OCI-LY1 (cell line): ENCODE measurements around the gene TOM1.

Experiments
- H2AFZ ChIP-seq: fragments of 200-600 bp; sonication (generic), shearing (Covaris generic); 2 replicates; pipeline ENCODE4 v1.6.0; 2014; ENCODE audit warnings: antibody characterized with exemption, mild to moderate bottlenecking, low read length
- H3F3A ChIP-seq: fragments of 200-600 bp; sonication (generic), shearing (Covaris generic); 2 replicates; pipeline ENCODE4 v1.6.0; 2014; ENCODE audit warnings: mild to moderate bottlenecking, antibody characterized with exemption, low read length, moderate library complexity; ENCODE audit not compliant: insufficient read depth
- H3K27ac ChIP-seq: fragments of 200-600 bp; sonication (generic); 2 replicates; pipeline ENCODE4 v1.5.1; 2014; ENCODE audit warnings: low read length, mixed run types, mild to moderate bottlenecking, low read depth; ENCODE audit not compliant: poor library complexity, severe bottlenecking
- H3K27me3 ChIP-seq: fragments of 200-600 bp; sonication (generic); 2 replicates; pipeline ENCODE4 v1.6.0; 2014; ENCODE audit warnings: antibody characterized with exemption, mild to moderate bottlenecking, low read length, moderate library complexity; ENCODE audit not compliant: insufficient read depth
- H3K36me3 ChIP-seq: fragments of 200-600 bp; sonication (generic); 2 replicates; pipeline ENCODE4 v1.6.1; 2014; ENCODE audit warnings: mild to moderate bottlenecking, antibody characterized with exemption, low read length, moderate library complexity, mixed read lengths; ENCODE audit not compliant: insufficient read depth
- H3K4me1 ChIP-seq: fragments of 200-600 bp; sonication (generic); 2 replicates; pipeline ENCODE4 v1.5.1; 2014; ENCODE audit warnings: mild to moderate bottlenecking, low read length, moderate library complexity; ENCODE audit not compliant: insufficient read depth, severe bottlenecking
- H3K4me2 ChIP-seq: fragments of 200-600 bp; sonication (generic), shearing (Covaris generic); 2 replicates; pipeline ENCODE4 v1.6.1; 2014; ENCODE audit warnings: low read length
- H3K4me3 ChIP-seq: fragments of 200-600 bp; sonication (generic); 2 replicates; pipeline ENCODE4 v1.5.1; 2014; ENCODE audit warnings: low read length, low read depth, mild to moderate bottlenecking, mixed read lengths; ENCODE audit not compliant: poor library complexity, severe bottlenecking
- H3K79me2 ChIP-seq: fragments of 200-600 bp; shearing (Covaris generic); 2 replicates; pipeline ENCODE4 v1.6.1; 2016; ENCODE audit warnings: mixed run types, low read length, mixed read lengths; ENCODE audit not compliant: insufficient read depth
- H3K9ac ChIP-seq: fragments of 200-600 bp; sonication (generic), shearing (Covaris generic); 2 replicates; pipeline ENCODE4 v1.6.1; 2014; ENCODE audit warnings: mild to moderate bottlenecking, low read length, mixed read lengths
- H3K9me2 ChIP-seq: fragments of 200-600 bp; sonication (generic), shearing (Covaris generic); 2 replicates; pipeline ENCODE4 v1.6.1; 2014; ENCODE audit warnings: low read depth, mild to moderate bottlenecking, low read length, mixed read lengths
- H3K9me3 ChIP-seq: fragments of 200-600 bp; shearing (Covaris generic); 2 replicates; pipeline ENCODE4 v1.6.1; 2014; ENCODE audit warnings: low read length, mixed read lengths
- H4K20me1 ChIP-seq: fragments of 200-600 bp; sonication (generic), shearing (Covaris generic); 2 replicates; pipeline ENCODE4 v1.6.0; 2016; ENCODE audit warnings: mild to moderate bottlenecking, low read length; ENCODE audit not compliant: insufficient read depth
- EZH2 ChIP-seq: fragments of 200-600 bp; sonication (generic), shearing (Covaris generic); IDR thresholded peaks from 2 replicates; pipeline ENCODE4 v1.8.0; 2017; ENCODE audit warnings: borderline replicate concordance, mixed run types, mild to moderate bottlenecking, antibody characterized with exemption, low read length, moderate library complexity, mixed read lengths
- TF ChIP-seq, protein P1 (sequence below): fragments of 200-600 bp; sonication (generic), shearing (Covaris generic); IDR thresholded peaks from 2 replicates; pipeline ENCODE4 v1.5.1; 2017; ENCODE audit warnings: mild to moderate bottlenecking, antibody characterized with exemption, low read length, moderate library complexity, mixed read lengths

The TOM1 gene

DNA sequence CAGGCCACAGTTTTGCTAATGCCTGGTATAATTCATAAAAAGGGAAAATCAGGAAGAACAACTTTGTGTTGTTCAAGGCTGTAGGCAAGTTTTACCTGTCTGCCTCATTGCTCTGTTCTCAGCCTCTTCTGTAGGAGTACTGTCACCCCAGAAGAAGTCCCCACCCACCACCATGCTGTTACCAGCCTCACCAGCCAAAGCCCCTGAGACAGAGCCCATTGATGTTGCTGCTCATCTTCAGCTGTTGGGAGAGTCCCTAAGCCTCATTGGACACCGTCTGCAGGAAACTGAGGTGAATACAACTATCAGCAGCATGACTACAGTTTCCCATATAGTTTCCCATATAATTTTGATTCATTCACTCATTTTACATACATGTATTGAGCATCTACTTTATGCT is 11.6 kb upstream of the TOM1 start:
- Histone ChIP-seq H3K9me3 (no peaks in the 10 kb centered on the region), H3K4me2 (no peak overlapping the region), H2AFZ (no peak overlapping the region), H3K36me3 (peaks cover 86% of the 10 kb centered on the region), H3K27me3 (no peaks in the 10 kb centered on the region), H3K4me3 (no peak overlapping the region), H3K27ac (no peak overlapping the region), H4K20me1 (no peaks in the 10 kb centered on the region), H3F3A (no peaks in the 10 kb centered on the region; the same call in 1 of the 2 replicates), H3K79me2 (no peaks in the 10 kb centered on the region), H3K4me1 (no peaks in the 10 kb centered on the region), H3K9me2 (no peaks in the 10 kb centered on the region), H3K9ac (no peak overlapping the region)
- TF ChIP-seq EZH2 = no peak
- TF ChIP-seq, protein P1, sequence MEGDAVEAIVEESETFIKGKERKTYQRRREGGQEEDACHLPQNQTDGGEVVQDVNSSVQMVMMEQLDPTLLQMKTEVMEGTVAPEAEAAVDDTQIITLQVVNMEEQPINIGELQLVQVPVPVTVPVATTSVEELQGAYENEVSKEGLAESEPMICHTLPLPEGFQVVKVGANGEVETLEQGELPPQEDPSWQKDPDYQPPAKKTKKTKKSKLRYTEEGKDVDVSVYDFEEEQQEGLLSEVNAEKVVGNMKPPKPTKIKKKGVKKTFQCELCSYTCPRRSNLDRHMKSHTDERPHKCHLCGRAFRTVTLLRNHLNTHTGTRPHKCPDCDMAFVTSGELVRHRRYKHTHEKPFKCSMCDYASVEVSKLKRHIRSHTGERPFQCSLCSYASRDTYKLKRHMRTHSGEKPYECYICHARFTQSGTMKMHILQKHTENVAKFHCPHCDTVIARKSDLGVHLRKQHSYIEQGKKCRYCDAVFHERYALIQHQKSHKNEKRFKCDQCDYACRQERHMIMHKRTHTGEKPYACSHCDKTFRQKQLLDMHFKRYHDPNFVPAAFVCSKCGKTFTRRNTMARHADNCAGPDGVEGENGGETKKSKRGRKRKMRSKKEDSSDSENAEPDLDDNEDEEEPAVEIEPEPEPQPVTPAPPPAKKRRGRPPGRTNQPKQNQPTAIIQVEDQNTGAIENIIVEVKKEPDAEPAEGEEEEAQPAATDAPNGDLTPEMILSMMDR = no peak

GRCh38 chr22:35292786-35293185 is 6.9 kb upstream of the TOM1 start:
- Histone ChIP-seq H3K4me1 (no peaks in the 10 kb centered on the region), H3K9me2 (no peaks in the 10 kb centered on the region), H3K36me3 (peaks cover 81% of the 10 kb centered on the region), H4K20me1 (no peaks in the 10 kb centered on the region), H3K9ac (no peak overlapping the region), H3K4me2 (no peak overlapping the region), H3K27me3 (no peaks in the 10 kb centered on the region), H3F3A (no peaks in the 10 kb centered on the region), H2AFZ (no peak overlapping the region), H3K27ac (no peak overlapping the region), H3K4me3 (no peak overlapping the region), H3K9me3 (no peaks in the 10 kb centered on the region), H3K79me2 (no peaks in the 10 kb centered on the region)
- TF ChIP-seq EZH2 = no peak
- TF ChIP-seq, protein P1 = no peak

DNA sequence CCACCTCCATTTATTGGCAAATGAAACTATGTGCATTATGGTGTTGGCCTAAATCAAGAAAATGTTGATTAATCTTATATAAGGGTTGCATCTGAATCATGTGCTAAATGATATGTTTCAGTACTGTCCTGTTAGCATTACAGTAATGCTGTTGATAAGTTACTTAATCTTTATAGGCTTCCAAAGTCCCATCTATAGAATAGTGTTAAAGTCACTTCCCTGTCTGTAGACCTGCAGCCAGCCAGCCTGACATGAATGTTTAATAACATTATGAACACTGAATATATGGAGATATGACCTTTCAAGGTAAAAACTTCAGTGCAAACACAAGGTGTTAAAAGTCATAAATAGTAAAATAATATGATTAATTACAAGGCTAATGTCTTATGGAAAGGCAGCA is 3.6 kb upstream of the TOM1 start:
- Histone ChIP-seq H3K9ac (no peak overlapping the region), H3K9me2 (no peaks in the 10 kb centered on the region), H3F3A (no peaks in the 10 kb centered on the region), H4K20me1 (no peaks in the 10 kb centered on the region), H3K36me3 (peaks cover 53% of the 10 kb centered on the region), H3K9me3 (no peaks in the 10 kb centered on the region), H3K4me1 (peaks cover 16% of the 10 kb centered on the region), H2AFZ (no peak overlapping the region), H3K27me3 (no peaks in the 10 kb centered on the region), H3K79me2 (no peaks in the 10 kb centered on the region), H3K4me3 (no peak overlapping the region), H3K4me2 (no peak overlapping the region), H3K27ac (no peak overlapping the region)
- no peak for TF ChIP-seq EZH2
- TF ChIP-seq, protein P1 = no peak
